ENCODE results near the gene ASMTL. TPM values are rescaled to one million over a fixed set of nuclear protein-coding genes. Genes with fewer than 3 reads are reported as not detected.

ASMTL gene
- total RNA-seq, 2 donors from 2014 or later, result 46.7 to 80.9 TPM

GRCh38 chrX:1354036-1355019 lies 98.4 kb downstream of the ASMTL start:
- no peaks in the 10 kb centered on the region for H3K27me3 ChIP-seq (ENCODE audit: control insufficient read depth, insufficient read depth, low read length, poor library complexity, severe bottlenecking)
- H3K27ac ChIP-seq (ENCODE audit: low read depth, low read length), result no peak overlapping the region
- Mint-ChIP-seq H3K27ac (no peak overlapping the region), H3K9me3 (peaks cover 9% of the 10 kb centered on the region), H3K36me3 (ENCODE audit: low read depth) (peaks cover 6% of the 10 kb centered on the region), H3K4me1 (peaks cover 3% of the 10 kb centered on the region), H3K4me3 (no peak overlapping the region), H3K27me3 (ENCODE audit: insufficient read depth) (no peaks in the 10 kb centered on the region)
- 91 to 99% methylated on average over 7 to 11 of the region's 11 CpGs for WGBS, 2 experiments (ENCODE audit: insufficient coverage in 1 of 2, insufficient read length in 1 of 2)
- H3K9ac ChIP-seq (ENCODE audit: extremely low read depth, low read length, poor library complexity, severe bottlenecking), result no peak overlapping the region
- no peaks in the 10 kb centered on the region for H3K4me1 ChIP-seq (ENCODE audit: control insufficient read depth, insufficient read depth, low read length)
- no peak for TF ChIP-seq CTCF (conservative IDR thresholded peaks at IDR 0.05)
- H3K9me3 ChIP-seq (ENCODE audit: control insufficient read depth, low read length), result peaks cover 7% of the 10 kb centered on the region
- no peak overlapping the region for H3K4me3 ChIP-seq (ENCODE audit: low read length)
- DNase-seq, result no peak
- H3K36me3 ChIP-seq (ENCODE audit: control insufficient read depth, insufficient read depth, low read length), result no peaks in the 10 kb centered on the region

Other genes with a start within 250 kb of the ASMTL start
- not detected for gene CRLF2, start 240.3 kb downstream of the ASMTL start, total RNA-seq
- gene CSF2RA, start 184.1 kb downstream of the ASMTL start, total RNA-seq, result 1 to 10 TPM; 5.0 to 6.9 TPM
- gene IL3RA, start 116.1 kb downstream of the ASMTL start, total RNA-seq, result not detected
- gene SLC25A6, start 60.8 kb downstream of the ASMTL start, total RNA-seq, result 100 to 1,000 TPM; 424 to 429 TPM
- gene P2RY8, start 84.3 kb upstream of the ASMTL start, total RNA-seq, result not detected
- 10 to 100 TPM; 42.2 to 50.9 TPM for gene AKAP17A, start 138.7 kb upstream of the ASMTL start, total RNA-seq
- gene ASMT, start 162.2 kb upstream of the ASMTL start, total RNA-seq, result not detected